ENCODE results near the gene CDK7. TPM values are rescaled to one million over a fixed set of nuclear protein-coding genes. Genes with fewer than 3 reads are reported as not detected.

CDK7 gene
- polyA plus RNA-seq, 1 of the 3 experiments (the other 2 are of a cell fraction): 44.2 TPM

DNA sequence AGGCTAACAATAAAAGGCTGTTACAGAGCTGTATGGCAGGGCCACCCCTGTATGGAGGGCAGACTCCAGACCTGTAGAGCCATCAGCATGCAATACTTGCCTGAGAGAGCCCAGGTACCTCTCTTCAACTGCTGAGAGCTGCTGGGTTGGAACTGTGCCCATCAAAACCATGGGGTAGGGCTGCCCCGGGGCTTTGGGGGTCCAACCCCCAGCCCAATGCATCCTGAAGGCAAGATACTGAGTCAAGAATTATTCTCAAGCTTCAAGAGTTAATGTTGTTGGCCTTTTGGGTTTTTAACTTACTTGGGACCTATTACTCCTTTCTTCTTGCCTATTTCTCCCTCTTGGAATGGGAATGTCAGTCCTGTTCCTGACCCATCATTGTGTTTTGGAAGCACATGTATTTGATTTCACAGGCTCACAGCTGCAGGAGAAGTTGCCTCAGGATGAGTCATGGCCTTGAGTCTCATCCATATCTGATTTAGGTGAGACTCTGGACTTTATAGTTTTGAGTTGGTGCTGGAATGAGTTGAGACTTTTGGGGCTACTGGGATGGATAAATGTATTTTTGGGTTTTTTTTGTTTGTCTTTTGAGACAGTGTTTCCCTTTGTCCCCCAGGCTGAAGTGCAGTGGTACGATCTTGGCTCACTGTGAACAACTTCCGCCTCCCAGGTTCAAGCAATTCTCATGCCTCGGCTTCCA lies 21.0 kb upstream of the CDK7 start (continued):
- TF ChIP-seq SIN3A (IDR thresholded peaks at IDR 0.05; ENCODE audit: borderline replicate concordance, low read depth, low read length) (no peak), FOXM1 (IDR thresholded peaks at IDR 0.05; ENCODE audit: low read depth) (no peak), RFX5 (IDR thresholded peaks at IDR 0.05; ENCODE audit: low read length) (no peak), RXRA (IDR thresholded peaks at IDR 0.05; ENCODE audit: borderline replicate concordance, low read depth) (no peak), CTCF (IDR thresholded peaks at IDR 0.05) (no peak), SMC3 (IDR thresholded peaks at IDR 0.05; ENCODE audit: low read depth, low read length) (no peak), TCF12 (IDR thresholded peaks at IDR 0.05) (peak; percentile 88), MAX (IDR thresholded peaks at IDR 0.05; ENCODE audit: low read depth) (peak; percentile 79; the same call in 1 of the 2 replicates), TEAD4 (IDR thresholded peaks at IDR 0.05; ENCODE audit: borderline replicate concordance, insufficient read depth) (no peak), FOXJ3 (CRISPR knock-in tag; IDR thresholded peaks at IDR 0.05) (no peak), GABPA (IDR thresholded peaks at IDR 0.05; ENCODE audit: low read depth) (no peak), FOSL2 (IDR thresholded peaks at IDR 0.05; ENCODE audit: borderline replicate concordance, low read depth) (peak; percentile 81), ZBTB33 (IDR thresholded peaks at IDR 0.05; ENCODE audit: borderline replicate concordance, low read depth) (no peak), NRF1 (IDR thresholded peaks at IDR 0.05; ENCODE audit: low read depth, low read length) (no peak)
- TF ChIP-seq, protein P1, sequence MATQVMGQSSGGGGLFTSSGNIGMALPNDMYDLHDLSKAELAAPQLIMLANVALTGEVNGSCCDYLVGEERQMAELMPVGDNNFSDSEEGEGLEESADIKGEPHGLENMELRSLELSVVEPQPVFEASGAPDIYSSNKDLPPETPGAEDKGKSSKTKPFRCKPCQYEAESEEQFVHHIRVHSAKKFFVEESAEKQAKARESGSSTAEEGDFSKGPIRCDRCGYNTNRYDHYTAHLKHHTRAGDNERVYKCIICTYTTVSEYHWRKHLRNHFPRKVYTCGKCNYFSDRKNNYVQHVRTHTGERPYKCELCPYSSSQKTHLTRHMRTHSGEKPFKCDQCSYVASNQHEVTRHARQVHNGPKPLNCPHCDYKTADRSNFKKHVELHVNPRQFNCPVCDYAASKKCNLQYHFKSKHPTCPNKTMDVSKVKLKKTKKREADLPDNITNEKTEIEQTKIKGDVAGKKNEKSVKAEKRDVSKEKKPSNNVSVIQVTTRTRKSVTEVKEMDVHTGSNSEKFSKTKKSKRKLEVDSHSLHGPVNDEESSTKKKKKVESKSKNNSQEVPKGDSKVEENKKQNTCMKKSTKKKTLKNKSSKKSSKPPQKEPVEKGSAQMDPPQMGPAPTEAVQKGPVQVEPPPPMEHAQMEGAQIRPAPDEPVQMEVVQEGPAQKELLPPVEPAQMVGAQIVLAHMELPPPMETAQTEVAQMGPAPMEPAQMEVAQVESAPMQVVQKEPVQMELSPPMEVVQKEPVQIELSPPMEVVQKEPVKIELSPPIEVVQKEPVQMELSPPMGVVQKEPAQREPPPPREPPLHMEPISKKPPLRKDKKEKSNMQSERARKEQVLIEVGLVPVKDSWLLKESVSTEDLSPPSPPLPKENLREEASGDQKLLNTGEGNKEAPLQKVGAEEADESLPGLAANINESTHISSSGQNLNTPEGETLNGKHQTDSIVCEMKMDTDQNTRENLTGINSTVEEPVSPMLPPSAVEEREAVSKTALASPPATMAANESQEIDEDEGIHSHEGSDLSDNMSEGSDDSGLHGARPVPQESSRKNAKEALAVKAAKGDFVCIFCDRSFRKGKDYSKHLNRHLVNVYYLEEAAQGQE (IDR thresholded peaks at IDR 0.05; ENCODE audit: low read depth, low read length): no peak

All from SK-N-SH (cell line).